ENCODE measurements around the gene MED28.
"Not testable (repeated sequence)": the region's sequence is repeated elsewhere in the genome, so short reads cannot be mapped to it uniquely, and the experiment has no call there.

Gene MED28, protein sequence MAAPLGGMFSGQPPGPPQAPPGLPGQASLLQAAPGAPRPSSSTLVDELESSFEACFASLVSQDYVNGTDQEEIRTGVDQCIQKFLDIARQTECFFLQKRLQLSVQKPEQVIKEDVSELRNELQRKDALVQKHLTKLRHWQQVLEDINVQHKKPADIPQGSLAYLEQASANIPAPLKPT

DNA sequence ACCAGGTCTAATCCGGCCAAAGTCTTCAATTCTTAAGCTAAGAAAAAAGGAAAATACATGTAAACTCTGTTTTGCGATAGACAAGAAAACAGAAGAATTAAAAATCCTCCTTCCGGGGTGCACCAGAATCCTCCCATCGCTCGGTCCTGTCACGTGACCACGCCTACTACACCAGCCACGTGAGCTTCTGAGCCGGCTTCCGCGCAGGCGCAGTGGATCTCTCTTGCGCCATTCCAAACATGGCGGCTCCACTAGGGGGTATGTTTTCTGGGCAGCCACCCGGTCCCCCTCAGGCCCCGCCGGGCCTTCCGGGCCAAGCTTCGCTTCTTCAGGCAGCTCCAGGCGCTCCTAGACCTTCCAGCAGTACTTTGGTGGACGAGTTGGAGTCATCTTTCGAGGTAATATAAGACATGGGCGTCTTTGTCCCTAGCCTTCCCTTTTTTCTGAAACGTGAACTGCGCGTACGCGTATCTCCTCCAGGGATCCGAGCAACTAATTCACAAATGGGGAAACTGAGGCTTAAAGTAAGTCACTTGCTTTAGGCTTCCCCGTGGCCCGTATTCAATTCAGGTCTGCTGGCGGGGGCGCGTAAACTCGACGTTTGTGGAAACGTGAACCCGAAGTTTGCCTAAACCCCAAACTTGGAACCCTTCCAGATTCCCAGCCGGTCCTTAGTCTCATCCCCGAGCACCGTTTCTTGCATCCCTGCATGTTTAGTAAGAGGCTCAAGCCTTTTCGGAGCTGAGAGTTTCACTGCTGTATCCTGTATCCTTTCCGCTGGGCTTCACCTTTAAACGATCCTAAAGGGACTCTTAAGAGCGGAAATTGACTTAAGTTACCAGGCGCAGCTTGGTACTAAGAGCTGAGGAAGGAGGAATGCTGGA lies at the start of gene MED28:
Gene MED28, plus strand, starts transcription at position 226 of the 884 bp plus-strand sequence. Its CDS starts 14 bp downstream, at position 240.
- peak; percentile 75 to 93 for DNase-seq

DNA sequence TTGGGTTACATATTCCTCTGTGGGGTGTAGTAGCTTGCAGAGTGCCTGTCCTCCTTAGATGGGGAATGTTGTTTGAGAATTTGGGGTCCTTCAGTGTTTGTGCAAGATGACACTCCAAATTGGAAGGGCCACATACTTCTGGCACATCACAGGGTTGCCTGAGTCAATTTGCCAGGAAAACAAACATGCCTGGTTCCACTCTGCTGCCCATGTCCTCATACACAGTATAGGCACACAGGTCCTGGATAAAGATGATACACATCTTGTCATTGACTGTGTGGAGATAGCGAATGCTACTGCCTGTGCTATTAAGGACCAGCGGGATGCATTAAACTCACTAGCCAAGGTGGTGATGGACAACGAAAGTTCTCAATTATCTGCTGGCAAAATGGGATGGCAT lies 48.6 kb upstream of the MED28 start:
- no peak for DNase-seq

DNA sequence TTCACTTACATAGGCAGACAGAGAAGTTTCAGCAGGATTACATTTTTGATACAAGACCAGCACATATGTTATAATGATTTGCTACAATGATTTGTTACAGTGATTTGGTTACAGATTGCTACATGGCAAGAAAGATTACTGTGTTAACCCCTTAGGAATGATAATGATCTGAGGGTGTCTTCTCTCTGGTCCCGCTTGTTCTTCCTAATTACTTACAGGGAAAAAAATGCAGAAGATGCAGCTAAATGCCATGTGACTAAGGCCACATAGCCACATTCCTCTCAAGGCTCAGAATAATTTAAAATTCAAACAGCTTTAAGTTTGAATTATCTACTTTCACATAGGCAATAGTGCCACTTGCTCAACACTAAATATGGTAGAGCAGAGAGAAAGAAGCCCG lies 47.2 kb upstream of the MED28 start:
- DNase-seq = no peak

DNA sequence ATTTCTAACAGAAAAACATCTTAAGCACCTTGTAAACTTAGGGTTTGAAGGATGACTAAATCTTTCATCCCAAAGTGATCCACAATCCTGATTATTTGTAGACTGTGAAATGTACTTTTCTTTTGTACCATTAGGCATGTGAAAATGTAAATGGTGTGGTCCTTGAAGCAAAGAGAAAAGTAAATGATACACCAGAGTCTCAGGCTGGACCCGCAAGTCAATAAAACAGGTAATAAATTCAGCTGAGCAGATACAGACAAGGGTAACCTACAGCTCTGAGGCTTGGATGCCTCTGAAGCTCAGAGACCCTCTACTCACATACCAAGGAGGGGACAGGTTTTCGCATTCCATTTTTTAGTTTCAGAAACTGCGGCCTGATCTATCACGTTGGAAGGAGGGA lies 40.2 kb upstream of the MED28 start:
- DNase-seq = no peak

DNA sequence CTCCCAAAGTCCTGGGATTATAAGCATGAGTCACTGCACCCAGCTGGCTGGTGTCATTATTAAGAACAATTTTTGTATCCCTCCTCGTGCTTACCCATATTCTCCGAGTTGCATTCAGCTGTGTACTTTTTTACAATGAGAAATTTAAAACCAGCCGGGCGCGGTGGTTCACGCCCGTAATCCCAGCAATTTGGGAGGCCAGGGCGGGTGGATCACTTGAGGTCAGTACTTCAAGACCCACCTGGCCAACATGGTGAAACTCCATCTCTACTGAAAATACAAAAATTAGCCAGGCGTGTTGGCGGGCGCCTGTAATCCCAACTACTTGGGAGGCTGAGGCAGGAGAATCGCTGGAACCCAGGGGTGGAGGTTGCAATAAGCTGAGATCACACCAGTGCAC lies 39.3 kb upstream of the MED28 start:
- DNase-seq = not testable (repeated sequence)

DNA sequence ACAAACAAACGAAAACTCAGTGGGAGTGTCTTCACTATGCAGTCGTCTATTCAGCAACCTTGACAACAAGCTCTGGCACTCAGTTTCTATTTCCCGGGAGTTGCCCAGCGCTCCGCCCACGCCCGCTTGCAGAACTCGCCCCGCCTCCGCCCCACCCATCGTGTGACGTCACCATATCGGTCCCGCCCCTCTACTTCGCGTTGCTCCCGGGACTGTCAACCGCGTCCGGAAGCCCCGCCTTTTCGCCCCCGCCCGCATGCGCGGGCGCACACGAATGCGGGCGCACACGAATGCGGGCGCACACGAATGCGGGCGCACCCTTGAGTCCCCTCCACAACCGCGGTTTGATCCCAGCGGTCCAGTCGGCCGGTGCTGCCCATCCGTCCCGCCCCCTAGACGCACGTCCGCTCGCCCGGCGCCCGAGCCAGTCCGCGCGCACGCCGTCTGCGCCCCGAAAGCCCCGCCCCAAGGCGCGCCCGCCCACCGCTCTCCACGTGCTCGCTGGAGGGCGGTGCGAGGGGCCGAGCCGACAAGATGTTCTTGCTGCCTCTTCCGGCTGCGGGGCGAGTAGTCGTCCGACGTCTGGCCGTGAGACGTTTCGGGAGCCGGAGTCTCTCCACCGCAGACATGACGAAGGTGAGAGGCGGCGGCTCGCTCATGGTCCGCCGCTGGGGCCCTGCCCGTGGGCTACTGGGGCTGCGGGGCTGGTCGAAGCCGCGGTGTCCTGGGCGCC lies 37.3 kb upstream of the MED28 start, which contains the start of gene LAP3:
Gene LAP3, plus strand, starts transcription at position 267 of the 733 bp plus-strand sequence. Its CDS starts 268 bp downstream, at position 535.
- peak; percentile 91 to 92 for DNase-seq

DNA sequence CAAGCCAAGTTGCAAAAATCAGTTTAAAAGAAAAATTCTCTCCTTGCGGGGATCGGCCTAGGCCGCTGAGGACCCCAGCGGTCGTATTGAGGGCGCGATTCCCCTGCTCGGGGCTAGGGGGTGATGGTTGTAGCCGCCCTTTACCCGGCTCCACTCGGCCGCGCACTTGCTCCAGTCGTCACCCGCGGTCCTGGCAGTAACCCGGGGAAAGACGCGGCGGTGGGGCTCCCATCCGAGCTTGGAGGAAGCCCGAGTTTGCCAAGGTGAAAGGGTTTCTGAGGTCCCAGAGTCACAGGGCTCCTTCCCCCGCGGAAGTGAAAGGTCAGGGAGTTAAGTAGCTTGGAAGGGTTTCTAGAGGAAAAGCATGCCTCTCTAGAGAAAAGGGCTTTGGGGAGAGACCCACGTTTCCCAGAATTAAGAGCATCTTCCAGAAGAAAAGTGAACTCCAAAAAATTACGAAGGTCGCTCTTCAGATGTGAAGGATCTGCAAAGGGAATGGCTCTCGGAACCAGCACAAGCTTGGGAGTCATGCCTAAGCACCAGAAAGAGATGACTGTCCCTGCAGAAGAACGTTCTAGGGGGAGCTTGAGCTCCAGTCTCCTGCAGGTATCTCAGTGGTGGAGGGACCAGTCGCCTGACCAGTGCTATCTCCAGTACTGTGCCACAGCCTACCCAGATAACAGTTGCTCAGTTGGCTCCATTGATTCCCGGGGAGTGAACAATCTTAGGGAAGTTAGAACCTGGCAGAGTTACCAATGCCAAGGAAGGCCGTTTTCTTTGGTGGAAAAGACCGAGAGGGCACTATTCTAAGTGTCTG lies 36.6 kb upstream of the MED28 start:
- peak in 1 of 2 experiments; percentile 59 for DNase-seq

DNA sequence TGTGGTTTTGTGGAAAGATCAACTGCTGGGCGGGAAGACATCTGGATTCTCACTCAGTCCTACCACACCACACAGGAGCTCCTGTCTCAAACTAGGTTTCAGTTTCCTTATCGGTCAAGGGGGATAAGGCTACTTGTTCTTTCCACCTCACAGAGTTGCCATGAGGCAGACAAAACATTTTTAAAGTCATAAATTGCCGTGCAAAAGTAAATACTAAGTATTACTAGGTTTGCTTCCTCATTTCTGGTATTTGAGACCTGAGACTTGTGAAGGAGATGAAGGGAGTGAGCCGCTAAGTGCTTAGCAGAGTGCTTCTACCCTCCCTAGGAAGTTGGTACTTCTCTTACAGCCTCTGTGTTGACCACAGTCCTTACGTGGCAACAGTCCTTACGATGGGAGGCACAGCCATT lies 36.0 kb upstream of the MED28 start:
- no peak for DNase-seq

DNA sequence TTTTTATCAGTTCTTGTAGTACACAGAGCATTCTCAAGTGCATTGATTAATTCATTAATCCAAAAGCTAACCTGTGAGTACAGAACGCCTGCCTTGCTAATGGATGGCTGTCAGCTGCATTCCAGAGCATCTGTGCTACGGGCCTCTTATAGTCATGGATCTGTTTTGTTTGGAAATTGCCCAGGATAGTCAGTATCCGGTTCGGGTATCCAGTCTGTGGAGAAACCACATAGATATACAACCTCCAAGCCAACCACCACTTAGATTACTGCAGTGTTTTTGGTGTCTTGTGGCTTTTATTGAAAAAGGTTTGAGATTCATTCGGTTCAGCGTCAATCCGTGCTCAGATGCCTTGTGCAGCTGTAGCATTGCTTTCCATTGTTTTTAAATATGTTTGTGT lies 33.5 kb upstream of the MED28 start:
- no peak for DNase-seq

DNA sequence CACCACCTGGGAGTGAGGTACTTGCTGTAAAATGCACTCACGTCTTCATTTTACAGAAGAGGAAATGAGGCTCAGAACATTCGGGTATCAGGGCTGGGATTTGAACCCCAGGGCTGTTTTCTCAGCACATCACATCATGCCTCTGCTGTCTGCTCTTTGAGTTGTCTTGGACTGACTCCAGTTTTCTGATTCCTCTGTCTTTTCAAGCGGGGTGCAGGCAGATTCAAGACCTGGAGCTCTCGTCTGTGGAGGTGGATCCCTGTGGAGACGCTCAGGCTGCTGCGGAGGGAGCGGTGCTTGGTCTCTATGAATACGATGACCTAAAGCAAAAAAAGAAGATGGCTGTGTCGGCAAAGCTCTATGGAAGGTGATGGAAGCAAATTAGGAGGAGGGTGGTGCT lies 31.2 kb upstream of the MED28 start:
- no peak for DNase-seq

DNA sequence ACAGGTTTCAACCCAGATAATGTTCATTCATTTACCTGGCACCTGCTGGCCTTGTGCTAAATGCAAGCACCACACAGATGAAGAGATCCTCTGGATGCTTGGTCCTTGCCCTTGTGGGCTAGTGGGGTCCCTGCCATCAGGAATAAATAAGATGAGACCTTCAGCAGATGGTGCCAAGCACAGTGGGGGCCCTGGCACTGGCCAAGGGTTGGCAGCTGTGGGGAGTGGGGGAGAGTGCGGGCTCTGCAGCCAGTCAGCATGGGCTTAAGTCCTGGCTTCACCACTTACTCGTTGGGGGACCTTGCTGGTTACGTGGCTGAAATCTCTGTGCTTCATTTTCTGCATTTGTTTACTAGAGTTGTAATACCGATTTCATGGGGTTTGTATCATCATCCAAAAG lies 30.5 kb upstream of the MED28 start:
- DNase-seq = no peak

DNA sequence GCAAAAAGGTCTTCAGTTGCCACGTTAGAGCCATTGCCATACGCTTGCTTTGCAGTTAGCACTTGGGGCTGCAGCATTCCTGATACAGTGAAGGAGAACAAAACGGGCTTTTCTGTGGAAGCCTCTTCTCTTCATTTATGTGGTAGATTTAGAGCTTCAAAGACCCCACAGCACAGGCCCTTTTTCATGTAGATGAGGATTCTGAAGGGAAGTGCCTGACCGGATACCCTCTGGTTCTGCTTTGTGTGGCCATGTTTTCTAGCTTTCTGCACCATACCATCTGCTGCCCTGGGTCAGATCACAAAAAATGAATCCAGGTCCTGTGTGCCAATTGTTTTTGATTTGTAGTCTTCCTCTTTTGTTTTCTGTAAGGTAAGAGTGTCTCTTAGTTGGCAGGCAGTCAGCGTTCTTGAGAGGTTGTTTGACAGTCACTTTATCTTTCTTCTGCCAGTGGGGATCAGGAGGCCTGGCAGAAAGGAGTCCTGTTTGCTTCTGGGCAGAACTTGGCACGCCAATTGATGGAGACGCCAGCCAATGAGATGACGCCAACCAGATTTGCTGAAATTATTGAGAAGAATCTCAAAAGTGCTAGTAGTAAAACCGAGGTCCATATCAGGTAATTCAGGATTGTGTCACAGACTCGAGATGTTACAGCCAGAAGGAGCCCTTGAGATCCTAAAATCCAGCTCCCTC lies 29.8 kb upstream of the MED28 start:
- DNase-seq = no peak

DNA sequence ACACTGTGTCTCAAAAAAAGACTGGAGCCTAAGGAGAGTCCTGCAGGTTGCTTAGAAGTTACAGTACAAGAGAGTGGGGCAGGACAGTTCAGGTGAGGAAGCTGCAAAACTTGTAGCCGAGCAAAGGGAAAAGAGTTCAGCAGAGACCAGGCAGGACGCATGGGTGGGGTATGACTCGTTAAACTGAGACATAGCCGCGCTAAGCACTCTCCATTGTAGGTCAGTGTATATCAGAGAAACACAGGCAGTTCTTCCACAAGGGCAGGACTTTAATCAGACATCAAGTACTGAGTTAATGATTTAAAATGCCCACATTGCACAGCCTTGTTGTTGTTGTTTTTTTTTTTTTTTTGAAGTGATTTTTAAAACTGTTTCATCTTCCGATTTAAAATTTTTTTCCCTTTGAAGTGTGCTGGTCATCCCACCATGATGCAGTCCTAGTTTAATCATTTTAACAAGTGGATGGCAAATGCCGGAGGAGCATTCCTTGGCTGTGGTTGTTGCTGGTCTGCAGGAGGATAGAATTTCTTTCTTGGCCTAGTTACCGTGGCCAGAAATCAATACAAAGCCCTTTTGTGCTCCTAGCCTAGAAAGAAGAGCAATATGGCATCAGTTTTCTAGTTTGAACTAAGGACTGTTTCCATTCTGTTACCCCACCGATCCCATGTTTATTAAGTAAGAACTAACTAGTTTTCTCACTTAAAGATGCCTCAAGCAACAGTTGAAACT lies 27.2 kb upstream of the MED28 start:
- no peak for DNase-seq

DNA sequence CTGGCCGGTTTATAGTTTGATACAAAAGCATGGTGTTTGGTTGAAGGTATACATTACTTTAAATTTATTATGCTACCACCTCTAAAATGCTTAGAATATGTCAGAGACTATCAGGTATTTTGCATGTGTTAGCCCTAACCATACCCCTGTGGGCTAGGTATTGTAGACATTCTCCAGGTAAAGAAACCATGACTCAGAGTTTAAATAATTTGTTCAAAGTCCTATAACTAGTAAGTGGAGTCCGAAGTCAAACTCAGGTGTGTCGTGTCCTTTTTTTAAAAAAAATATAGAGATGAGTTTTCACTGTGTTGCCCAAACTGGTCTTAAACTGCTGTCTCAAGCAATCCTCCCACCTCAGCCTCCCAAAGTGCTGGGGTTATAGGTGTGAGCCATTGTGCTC lies 25.1 kb upstream of the MED28 start:
- no peak for DNase-seq

DNA sequence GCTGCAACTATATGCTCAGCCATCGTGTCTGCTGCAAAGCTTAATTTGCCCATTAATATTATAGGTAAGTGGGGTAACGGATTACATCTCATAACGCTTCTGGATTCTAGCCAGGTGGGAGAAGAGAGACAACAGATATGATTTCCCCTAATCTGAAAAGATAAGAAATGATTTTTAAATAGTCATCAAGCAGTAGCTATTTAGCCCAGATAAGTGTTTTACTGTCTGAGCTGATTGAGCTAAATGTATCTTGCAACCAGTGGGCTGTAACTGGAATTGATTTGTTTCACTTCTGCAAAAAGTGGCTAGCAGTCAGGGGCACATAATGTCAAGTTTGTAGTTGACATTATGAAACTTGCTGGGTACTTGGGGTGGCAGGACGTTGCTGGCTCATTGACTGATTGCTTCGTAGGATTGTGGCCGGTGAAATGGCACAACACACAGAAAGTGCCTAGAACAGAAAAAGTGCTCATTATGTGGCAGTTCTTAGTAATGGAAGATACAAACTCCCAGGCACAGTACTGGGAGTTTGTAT lies 18.9 kb upstream of the MED28 start:
- no peak for DNase-seq

DNA sequence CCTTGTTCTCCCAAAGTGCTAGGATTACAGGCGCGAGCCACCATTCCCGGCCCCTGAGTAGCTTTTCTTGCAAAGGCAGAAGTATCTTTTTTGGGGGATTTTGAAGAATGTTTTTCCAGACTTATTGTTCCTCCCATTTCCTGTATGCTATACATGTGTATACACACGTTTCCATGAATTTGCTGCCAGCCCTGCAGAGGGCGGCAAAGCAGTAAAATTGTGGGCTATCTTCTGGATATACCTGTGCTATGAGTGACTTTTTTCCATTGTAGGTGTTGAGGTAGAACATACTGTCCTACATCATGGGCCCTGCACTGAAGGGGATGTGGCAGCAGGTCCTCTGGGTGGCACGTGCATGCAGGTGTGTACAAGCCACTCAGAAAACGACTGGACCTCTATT lies 16.9 kb upstream of the MED28 start:
- peak in 1 of 2 experiments; percentile 50 for DNase-seq

DNA sequence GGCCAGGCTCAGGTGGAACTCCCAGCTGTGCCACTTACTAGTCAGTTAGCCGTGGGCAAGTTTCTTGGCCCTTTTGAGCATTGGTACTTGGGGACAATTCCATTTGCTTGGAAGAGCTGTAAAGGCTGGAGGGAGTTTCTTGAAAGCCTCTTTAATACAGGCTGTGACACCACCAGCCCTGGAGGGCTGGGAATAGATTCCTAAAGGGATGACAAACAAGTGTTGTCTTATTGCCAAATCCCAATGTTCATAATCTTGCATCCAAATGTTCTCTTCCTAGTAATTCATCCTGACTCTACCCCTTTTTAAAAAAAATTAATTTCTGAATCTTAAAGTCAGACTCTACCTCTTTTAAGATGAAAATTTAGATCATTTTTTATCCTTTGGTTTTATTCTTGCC lies 14.6 kb upstream of the MED28 start:
- no peak for DNase-seq

DNA sequence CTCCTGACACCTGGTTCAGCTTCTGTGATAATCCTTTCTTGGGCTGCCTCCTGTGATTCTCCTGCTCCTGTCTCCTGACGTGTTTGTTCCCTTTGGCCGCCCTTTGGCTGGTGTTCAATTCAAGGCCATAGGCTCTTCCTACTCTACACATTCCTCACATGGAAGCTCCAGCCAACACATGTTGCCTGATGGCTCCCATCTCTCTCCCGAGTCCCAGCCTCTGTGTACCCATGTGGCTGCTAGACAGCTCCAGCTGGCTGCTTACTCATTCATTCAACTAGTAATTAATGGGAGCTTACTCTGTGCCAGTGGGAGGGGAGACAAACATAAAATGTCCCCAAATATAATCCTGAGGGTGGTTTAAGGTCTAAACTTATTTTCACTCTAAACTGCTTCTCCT lies 9.2 kb upstream of the MED28 start:
- no peak for DNase-seq

DNA sequence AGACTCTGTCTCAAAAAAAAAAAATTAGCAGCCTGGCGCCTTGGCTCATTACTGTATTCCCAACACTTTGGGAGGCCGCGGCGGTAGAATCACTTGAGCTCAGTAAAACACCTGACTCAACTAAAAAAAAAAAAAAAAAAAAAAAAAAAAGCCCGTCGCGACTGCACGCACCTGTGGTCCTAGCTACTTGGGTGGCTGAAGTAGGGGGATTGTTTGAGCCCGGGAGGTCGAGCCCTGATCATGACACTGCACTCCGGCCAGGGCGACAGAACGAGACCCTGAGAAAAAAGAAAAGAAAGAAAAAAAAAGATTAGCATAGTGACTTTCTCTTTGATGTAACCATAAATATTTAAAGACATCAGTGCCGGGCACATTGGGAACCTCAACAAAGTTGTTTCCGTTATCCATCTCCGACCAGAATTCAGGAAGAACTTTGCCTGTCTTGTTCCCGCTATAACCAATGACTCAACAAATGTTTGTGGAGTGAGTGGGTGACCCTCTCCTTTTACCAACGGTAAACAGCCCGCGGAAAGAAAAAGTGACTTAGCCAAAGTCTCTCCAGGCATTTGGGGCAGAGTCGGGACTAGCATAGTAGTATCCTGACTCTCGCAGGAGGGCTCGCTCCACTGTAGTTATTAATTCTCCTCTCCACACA lies 553 bp upstream of the MED28 start:
- no peak for DNase-seq

DNA sequence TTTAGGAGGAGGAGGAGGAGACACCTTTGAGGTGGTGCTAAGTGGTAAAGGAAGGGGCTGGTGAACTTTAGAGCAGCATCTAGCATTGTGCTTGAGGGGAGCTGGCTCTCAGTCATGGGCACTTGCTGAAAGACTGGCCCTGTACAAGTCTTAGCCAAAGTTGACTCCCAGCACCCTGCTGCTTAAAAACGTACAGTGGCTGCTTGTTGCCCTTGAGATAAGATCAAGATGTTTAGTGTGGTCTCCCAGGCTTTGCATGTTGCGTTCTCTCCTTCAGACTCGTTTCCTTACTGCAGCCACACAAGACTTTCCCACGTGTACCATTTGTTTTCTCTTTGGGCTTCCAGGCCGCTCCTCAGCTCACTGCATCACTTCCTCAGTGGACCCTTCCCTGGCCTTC lies 1.8 kb downstream of the MED28 start:
- DNase-seq = no peak

DNA sequence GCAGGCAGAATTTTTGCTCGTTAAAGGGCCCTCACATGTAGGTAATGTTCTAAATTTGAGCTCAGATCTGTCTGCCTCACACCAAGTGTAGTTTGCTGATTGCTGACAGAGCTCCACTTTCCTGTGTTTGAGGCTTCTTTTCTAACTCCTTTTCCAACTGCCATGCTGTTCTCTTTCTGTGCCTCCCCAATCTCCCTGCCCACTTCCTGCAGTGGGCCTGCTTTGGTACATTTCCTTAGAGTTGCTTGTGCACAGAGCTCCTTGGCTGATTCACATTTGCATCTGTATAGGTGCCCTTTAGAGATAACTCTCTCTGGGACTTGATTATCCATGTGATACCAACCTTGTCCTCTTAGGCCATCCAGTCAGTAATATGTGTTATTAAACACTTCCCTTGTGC lies 4.5 kb downstream of the MED28 start:
- no peak for DNase-seq
